ENCODE measurements around the gene PRUNE2. TPM values are rescaled to one million over a fixed set of nuclear protein-coding genes. Genes with fewer than 3 reads are reported as not detected.
"Not testable (repeated sequence)": the region's sequence is repeated elsewhere in the genome, so short reads cannot be mapped to it uniquely, and the experiment has no call there.

The PRUNE2 gene
- 7.8 TPM for total RNA-seq

- peak within 1 kb of the TSS; percentile 59 to 81 (median 74) for H3K9ac ChIP-seq (ENCODE audit: low read depth in 1 of 3, low read length in 3 of 3)
- peak within 1 kb of the TSS; percentile 59 to 77 (median 62) for H3K4me3 ChIP-seq (ENCODE audit: low read length in 3 of 3)
- H3K36me3 ChIP-seq (ENCODE audit: control insufficient read depth in 3 of 3, insufficient read depth in 3 of 3, low read length in 3 of 3), result no peaks in the 10 kb centered on the region
- H3K4me1 ChIP-seq (ENCODE audit: control insufficient read depth in 3 of 3, insufficient read depth in 3 of 3, low read length in 3 of 3), result peaks cover 11 to 25% (median 13%) of the 10 kb centered on the region in 3 donors
- H3K27ac ChIP-seq (ENCODE audit: low read depth, low read length), result peak within 1 kb of the TSS; percentile 22
- H3K9me3 ChIP-seq (ENCODE audit: control insufficient read depth in 3 of 3, low read length in 3 of 3), result no peaks in the 10 kb centered on the region
- H3K27me3 ChIP-seq (ENCODE audit: control insufficient read depth in 3 of 3, insufficient read depth in 3 of 3, low read length in 3 of 3), result no peaks in the 10 kb centered on the region
Observed at GRCh38 chr9:76905791-76906646, at the start of gene PRUNE2. Gene PRUNE2, minus strand, starts transcription at chr9:76906114. Its CDS starts 151 bp downstream, at chr9:76905963.

DNA sequence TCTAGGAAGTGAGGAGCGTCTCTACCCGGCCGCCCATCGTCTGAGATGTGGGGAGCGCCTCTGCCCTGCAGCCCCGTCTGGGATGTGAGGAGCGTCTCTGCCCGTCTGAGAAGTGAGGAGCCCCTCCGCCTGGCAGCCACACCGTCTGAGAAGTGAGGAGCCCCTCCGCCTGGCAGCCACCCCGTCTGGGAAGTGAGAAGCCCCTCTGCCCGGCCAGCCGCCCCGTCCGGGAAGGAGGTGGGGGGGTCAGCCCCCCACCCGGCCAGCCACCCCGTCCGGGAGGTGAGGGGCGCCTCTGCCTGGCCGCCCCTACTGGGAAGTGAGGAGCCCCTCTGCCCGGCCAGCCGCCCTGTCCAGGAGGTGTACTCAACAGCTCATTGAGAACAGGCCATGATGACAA is 49.5 kb upstream of the PRUNE2 start:
- not testable (repeated sequence) for H3K36me3 ChIP-seq (ENCODE audit: control insufficient read depth in 3 of 3, insufficient read depth in 3 of 3, low read length in 3 of 3); H3K27ac ChIP-seq (ENCODE audit: low read depth, low read length); H3K4me1 ChIP-seq (ENCODE audit: control insufficient read depth in 3 of 3, insufficient read depth in 3 of 3, low read length in 3 of 3); H3K27me3 ChIP-seq (ENCODE audit: control insufficient read depth in 3 of 3, insufficient read depth in 3 of 3, low read length in 3 of 3); H3K4me3 ChIP-seq (ENCODE audit: low read length in 3 of 3); H3K9ac ChIP-seq (ENCODE audit: low read depth in 1 of 3, low read length in 3 of 3); H3K9me3 ChIP-seq (ENCODE audit: control insufficient read depth in 3 of 3, low read length in 3 of 3)

DNA sequence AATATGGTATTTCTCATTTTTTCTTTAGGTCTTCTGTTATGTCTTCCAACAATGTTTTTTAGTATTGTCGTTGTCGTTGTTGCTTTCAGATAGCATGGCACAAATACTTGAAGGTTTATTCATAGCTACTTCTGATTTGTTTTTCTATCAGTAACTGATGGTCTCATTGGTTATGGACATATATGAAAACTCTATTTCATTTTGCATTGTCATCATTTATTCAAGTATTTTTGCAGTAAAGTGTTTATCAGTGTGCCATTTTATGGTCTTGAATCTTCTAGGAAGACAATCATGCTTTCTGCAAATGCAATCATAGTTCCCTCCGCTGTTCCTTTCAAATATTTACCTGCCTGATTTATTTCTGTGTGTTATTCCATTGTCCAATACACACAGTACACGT is 44.0 kb upstream of the PRUNE2 start:
- H3K27me3 ChIP-seq (ENCODE audit: control insufficient read depth in 3 of 3, insufficient read depth in 3 of 3, low read length in 3 of 3), result no peaks in the 10 kb centered on the region
- no peak overlapping the region for H3K27ac ChIP-seq (ENCODE audit: low read depth, low read length)
- H3K9ac ChIP-seq (ENCODE audit: low read depth in 1 of 3, low read length in 3 of 3), result no peak overlapping the region
- no peak overlapping the region for H3K4me3 ChIP-seq (ENCODE audit: low read length in 3 of 3)
- H3K36me3 ChIP-seq (ENCODE audit: control insufficient read depth in 3 of 3, insufficient read depth in 3 of 3, low read length in 3 of 3), result no peaks in the 10 kb centered on the region
- H3K9me3 ChIP-seq (ENCODE audit: control insufficient read depth in 3 of 3, low read length in 3 of 3), result no peaks in the 10 kb centered on the region
- no peaks in the 10 kb centered on the region for H3K4me1 ChIP-seq (ENCODE audit: control insufficient read depth in 3 of 3, insufficient read depth in 3 of 3, low read length in 3 of 3)

- Histone ChIP-seq H3K4me3 (ENCODE audit: low read length in 3 of 3) (no peak overlapping the region), H3K9me3 (ENCODE audit: control insufficient read depth in 3 of 3, low read length in 3 of 3) (no peaks in the 10 kb centered on the region), H3K36me3 (ENCODE audit: control insufficient read depth in 3 of 3, insufficient read depth in 3 of 3, low read length in 3 of 3) (no peaks in the 10 kb centered on the region), H3K27ac (ENCODE audit: low read depth, low read length) (no peak overlapping the region), H3K4me1 (ENCODE audit: control insufficient read depth in 3 of 3, insufficient read depth in 3 of 3, low read length in 3 of 3) (no peaks in the 10 kb centered on the region), H3K9ac (ENCODE audit: low read depth in 1 of 3, low read length in 3 of 3) (no peak overlapping the region), H3K27me3 (ENCODE audit: control insufficient read depth in 3 of 3, insufficient read depth in 3 of 3, low read length in 3 of 3) (no peaks in the 10 kb centered on the region)
Observed at GRCh38 chr9:76944011-76944410, 38.1 kb upstream of the PRUNE2 start.

DNA sequence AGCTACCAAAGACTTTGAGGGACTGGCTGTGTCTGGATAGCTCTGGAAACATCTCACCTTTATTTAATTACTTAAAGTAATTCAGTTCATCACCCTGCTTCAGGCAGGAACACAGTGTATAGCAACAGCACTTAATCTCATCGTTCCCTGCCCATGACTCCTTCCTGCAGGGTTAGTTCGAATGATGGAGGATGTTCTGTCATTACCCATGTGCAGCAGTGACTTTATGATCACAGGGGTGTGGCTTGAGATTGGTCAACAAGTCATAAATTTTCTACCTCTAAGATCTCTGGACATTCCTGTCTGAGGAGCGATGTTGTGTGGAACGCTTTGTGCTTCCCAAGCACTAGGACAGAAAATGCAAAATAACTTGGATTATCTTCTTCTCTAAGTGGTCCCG is 37.1 kb upstream of the PRUNE2 start:
- no peak overlapping the region for H3K27ac ChIP-seq (ENCODE audit: low read depth, low read length)

GRCh38 chr9:76932757-76933156 is 26.8 kb upstream of the PRUNE2 start:
- Histone ChIP-seq H3K9me3 (ENCODE audit: control insufficient read depth in 3 of 3, low read length in 3 of 3) (no peaks in the 10 kb centered on the region), H3K9ac (ENCODE audit: low read depth in 1 of 3, low read length in 3 of 3) (no peak overlapping the region), H3K27me3 (ENCODE audit: control insufficient read depth in 3 of 3, insufficient read depth in 3 of 3, low read length in 3 of 3) (no peaks in the 10 kb centered on the region), H3K36me3 (ENCODE audit: control insufficient read depth in 3 of 3, insufficient read depth in 3 of 3, low read length in 3 of 3) (no peaks in the 10 kb centered on the region), H3K27ac (ENCODE audit: low read depth, low read length) (no peak overlapping the region), H3K4me1 (ENCODE audit: control insufficient read depth in 3 of 3, insufficient read depth in 3 of 3, low read length in 3 of 3) (no peaks in the 10 kb centered on the region), H3K4me3 (ENCODE audit: low read length in 3 of 3) (no peak overlapping the region)

More for the DNA sequence above, 37.1 kb upstream of the PRUNE2 start:
- Histone ChIP-seq H3K36me3 (ENCODE audit: control insufficient read depth in 3 of 3, insufficient read depth in 3 of 3, low read length in 3 of 3) (no peaks in the 10 kb centered on the region), H3K4me3 (ENCODE audit: low read length in 3 of 3) (no peak overlapping the region), H3K9me3 (ENCODE audit: control insufficient read depth in 3 of 3, low read length in 3 of 3) (no peaks in the 10 kb centered on the region), H3K27me3 (ENCODE audit: control insufficient read depth in 3 of 3, insufficient read depth in 3 of 3, low read length in 3 of 3) (no peaks in the 10 kb centered on the region), H3K4me1 (ENCODE audit: control insufficient read depth in 3 of 3, insufficient read depth in 3 of 3, low read length in 3 of 3) (no peaks in the 10 kb centered on the region), H3K9ac (ENCODE audit: low read depth in 1 of 3, low read length in 3 of 3) (no peak overlapping the region)

- Histone ChIP-seq H3K4me1 (ENCODE audit: control insufficient read depth in 3 of 3, insufficient read depth in 3 of 3, low read length in 3 of 3) (no peaks in the 10 kb centered on the region), H3K27me3 (ENCODE audit: control insufficient read depth in 3 of 3, insufficient read depth in 3 of 3, low read length in 3 of 3) (no peaks in the 10 kb centered on the region), H3K9ac (ENCODE audit: low read depth in 1 of 3, low read length in 3 of 3) (no peak overlapping the region), H3K27ac (ENCODE audit: low read depth, low read length) (no peak overlapping the region), H3K9me3 (ENCODE audit: control insufficient read depth in 3 of 3, low read length in 3 of 3) (no peaks in the 10 kb centered on the region), H3K36me3 (ENCODE audit: control insufficient read depth in 3 of 3, insufficient read depth in 3 of 3, low read length in 3 of 3) (no peaks in the 10 kb centered on the region), H3K4me3 (ENCODE audit: low read length in 3 of 3) (no peak overlapping the region)
Observed at GRCh38 chr9:76932265-76932664, 26.4 kb upstream of the PRUNE2 start.

DNA sequence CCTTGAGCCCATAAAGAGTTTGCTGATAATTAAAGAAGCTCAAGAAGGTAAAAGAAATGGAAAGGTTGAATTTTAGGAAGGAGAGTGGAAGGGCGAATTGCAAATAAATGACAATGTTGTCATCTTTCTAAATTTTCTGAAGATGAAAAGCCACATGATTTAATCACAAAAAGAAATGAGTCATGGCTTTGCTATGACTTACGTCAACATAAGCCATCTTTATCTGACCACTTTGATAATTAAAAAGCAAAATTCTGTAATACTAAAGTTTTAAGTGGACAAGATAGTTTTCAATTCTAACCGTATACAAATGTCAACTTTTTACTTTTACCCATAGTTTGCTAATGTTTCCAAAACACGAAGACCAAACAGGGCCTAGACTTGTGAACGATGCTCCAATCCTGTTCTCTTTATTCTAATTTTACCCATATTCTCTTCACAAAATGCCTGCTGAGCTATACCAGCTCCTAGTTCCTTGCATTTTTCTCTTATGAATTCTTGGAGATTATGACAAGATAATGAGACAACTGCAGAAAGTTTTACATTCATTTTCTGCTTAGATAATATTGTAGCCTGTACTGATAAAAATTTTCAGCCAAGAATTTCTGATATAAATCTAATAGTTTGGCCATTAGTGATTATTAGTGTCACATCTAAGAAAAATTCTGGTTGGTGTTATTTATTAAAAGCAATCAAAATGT is 21.8 kb upstream of the PRUNE2 start:
- Histone ChIP-seq H3K36me3 (ENCODE audit: control insufficient read depth in 3 of 3, insufficient read depth in 3 of 3, low read length in 3 of 3) (no peaks in the 10 kb centered on the region), H3K9ac (ENCODE audit: low read depth in 1 of 3, low read length in 3 of 3) (no peak overlapping the region), H3K27ac (ENCODE audit: low read depth, low read length) (no peak overlapping the region), H3K4me3 (ENCODE audit: low read length in 3 of 3) (no peak overlapping the region), H3K9me3 (ENCODE audit: control insufficient read depth in 3 of 3, low read length in 3 of 3) (no peaks in the 10 kb centered on the region), H3K27me3 (ENCODE audit: control insufficient read depth in 3 of 3, insufficient read depth in 3 of 3, low read length in 3 of 3) (no peaks in the 10 kb centered on the region), H3K4me1 (ENCODE audit: control insufficient read depth in 3 of 3, insufficient read depth in 3 of 3, low read length in 3 of 3) (no peaks in the 10 kb centered on the region)

GRCh38 chr9:76926846-76927245 is 20.9 kb upstream of the PRUNE2 start:
- Histone ChIP-seq H3K9me3 (ENCODE audit: control insufficient read depth in 3 of 3, low read length in 3 of 3) (no peaks in the 10 kb centered on the region), H3K9ac (ENCODE audit: low read depth in 1 of 3, low read length in 3 of 3) (no peak overlapping the region), H3K36me3 (ENCODE audit: control insufficient read depth in 3 of 3, insufficient read depth in 3 of 3, low read length in 3 of 3) (no peaks in the 10 kb centered on the region), H3K4me1 (ENCODE audit: control insufficient read depth in 3 of 3, insufficient read depth in 3 of 3, low read length in 3 of 3) (no peaks in the 10 kb centered on the region), H3K27me3 (ENCODE audit: control insufficient read depth in 3 of 3, insufficient read depth in 3 of 3, low read length in 3 of 3) (no peaks in the 10 kb centered on the region), H3K4me3 (ENCODE audit: low read length in 3 of 3) (no peak overlapping the region), H3K27ac (ENCODE audit: low read depth, low read length) (no peak overlapping the region)

- Histone ChIP-seq H3K9me3 (ENCODE audit: control insufficient read depth in 3 of 3, low read length in 3 of 3) (no peaks in the 10 kb centered on the region), H3K9ac (ENCODE audit: low read depth in 1 of 3, low read length in 3 of 3) (no peak overlapping the region), H3K4me1 (ENCODE audit: control insufficient read depth in 3 of 3, insufficient read depth in 3 of 3, low read length in 3 of 3) (no peaks in the 10 kb centered on the region), H3K36me3 (ENCODE audit: control insufficient read depth in 3 of 3, insufficient read depth in 3 of 3, low read length in 3 of 3) (no peaks in the 10 kb centered on the region), H3K27ac (ENCODE audit: low read depth, low read length) (no peak overlapping the region), H3K4me3 (ENCODE audit: low read length in 3 of 3) (no peak overlapping the region), H3K27me3 (ENCODE audit: control insufficient read depth in 3 of 3, insufficient read depth in 3 of 3, low read length in 3 of 3) (no peaks in the 10 kb centered on the region)
Observed at GRCh38 chr9:76926324-76926741, 20.4 kb upstream of the PRUNE2 start.

All from skeletal muscle tissue (tissue), 4 donors.